GM18867 (cell line): ENCODE measurements around the gene SMARCB1.

Experiments
- ATAC-seq: cut with Tn5 transposase; IDR thresholded peaks from one replicate; pipeline ENCODE4 v1.9.1; 2021; ENCODE audit warnings: mild to moderate bottlenecking, moderate library complexity; ENCODE audit not compliant: unreplicated experiment

Gene SMARCB1

GRCh38 chr22:23760056-23760455, 26.7 kb upstream of the SMARCB1 start:
- no peak for ATAC-seq

GRCh38 chr22:23762842-23763578, 23.8 kb upstream of the SMARCB1 start, which contains the start of gene C22orf15:
Gene C22orf15 (plus strand): TSS chr22:23762990. CDS start chr22:23763307, 317 bp downstream.
- ATAC-seq = no peak

GRCh38 chr22:23763579-23763945, 23.2 kb upstream of the SMARCB1 start:
- no peak for ATAC-seq

GRCh38 chr22:23763954-23764353, 22.8 kb upstream of the SMARCB1 start:
- ATAC-seq = no peak

GRCh38 chr22:23764899-23765881, 21.6 kb upstream of the SMARCB1 start:
- ATAC-seq = no peak

- no peak for ATAC-seq
Measured at GRCh38 chr22:23767303-23767672, 19.5 kb upstream of the SMARCB1 start.

GRCh38 chr22:23767673-23768548, 18.9 kb upstream of the SMARCB1 start, which contains the start of gene CHCHD10:
Gene CHCHD10 (minus strand): TSS chr22:23767972. CDS start chr22:23767874, 98 bp downstream.
- ATAC-seq = peak; percentile 56

GRCh38 chr22:23769321-23769965, 17.3 kb upstream of the SMARCB1 start:
- ATAC-seq = no peak

GRCh38 chr22:23772315-23772648, 14.5 kb upstream of the SMARCB1 start:
- ATAC-seq = no peak

GRCh38 chr22:23772649-23773473, 13.9 kb upstream of the SMARCB1 start, which contains the start of gene MMP11:
Gene MMP11 (plus strand): TSS chr22:23772849. CDS start chr22:23772871, 22 bp downstream.
- ATAC-seq = no peak

- ATAC-seq = no peak
Measured at GRCh38 chr22:23773483-23774113, 13.2 kb upstream of the SMARCB1 start.

- ATAC-seq = no peak
Measured at GRCh38 chr22:23774114-23774921, 12.4 kb upstream of the SMARCB1 start.

- no peak for ATAC-seq
Measured at GRCh38 chr22:23774922-23775436, 11.8 kb upstream of the SMARCB1 start.

GRCh38 chr22:23775779-23776375, 10.9 kb upstream of the SMARCB1 start:
- no peak for ATAC-seq

GRCh38 chr22:23777776-23778576, 8.8 kb upstream of the SMARCB1 start:
- no peak for ATAC-seq

- no peak for ATAC-seq
Measured at GRCh38 chr22:23778577-23778900, 8.2 kb upstream of the SMARCB1 start.

- ATAC-seq = no peak
Measured at GRCh38 chr22:23779083-23779482, 7.7 kb upstream of the SMARCB1 start.
